LNCAP (cell line): ENCODE data around the gene RUFY1.

Source experiments
- TF ChIP-seq, protein P1 (sequence below): fragments of 450-650 bp; IDR thresholded peaks from 2 replicates; pipeline ENCODE4 v1.5.1; 2017; ENCODE audit warnings: mild to moderate bottlenecking

The RUFY1 gene

DNA sequence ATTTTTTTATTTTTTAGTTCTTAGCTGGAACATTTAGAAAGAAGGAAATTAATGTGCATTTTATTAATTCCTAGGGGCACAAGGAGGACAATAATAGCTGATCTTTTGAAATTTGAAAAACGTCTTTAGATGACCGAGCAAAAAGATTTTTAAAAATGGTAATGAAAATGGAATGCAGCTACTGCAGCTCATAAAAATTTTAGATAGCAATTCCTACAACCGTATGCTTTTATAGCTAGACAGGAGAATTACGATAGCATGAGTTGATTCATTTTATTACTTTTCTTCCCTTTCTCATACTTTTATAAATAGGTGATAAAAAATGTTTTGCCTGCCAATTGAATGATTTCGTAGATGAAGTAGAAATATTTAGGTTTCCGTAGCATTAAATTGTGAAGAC, 13.7 kb upstream of the RUFY1 start:
- TF ChIP-seq, protein P1, sequence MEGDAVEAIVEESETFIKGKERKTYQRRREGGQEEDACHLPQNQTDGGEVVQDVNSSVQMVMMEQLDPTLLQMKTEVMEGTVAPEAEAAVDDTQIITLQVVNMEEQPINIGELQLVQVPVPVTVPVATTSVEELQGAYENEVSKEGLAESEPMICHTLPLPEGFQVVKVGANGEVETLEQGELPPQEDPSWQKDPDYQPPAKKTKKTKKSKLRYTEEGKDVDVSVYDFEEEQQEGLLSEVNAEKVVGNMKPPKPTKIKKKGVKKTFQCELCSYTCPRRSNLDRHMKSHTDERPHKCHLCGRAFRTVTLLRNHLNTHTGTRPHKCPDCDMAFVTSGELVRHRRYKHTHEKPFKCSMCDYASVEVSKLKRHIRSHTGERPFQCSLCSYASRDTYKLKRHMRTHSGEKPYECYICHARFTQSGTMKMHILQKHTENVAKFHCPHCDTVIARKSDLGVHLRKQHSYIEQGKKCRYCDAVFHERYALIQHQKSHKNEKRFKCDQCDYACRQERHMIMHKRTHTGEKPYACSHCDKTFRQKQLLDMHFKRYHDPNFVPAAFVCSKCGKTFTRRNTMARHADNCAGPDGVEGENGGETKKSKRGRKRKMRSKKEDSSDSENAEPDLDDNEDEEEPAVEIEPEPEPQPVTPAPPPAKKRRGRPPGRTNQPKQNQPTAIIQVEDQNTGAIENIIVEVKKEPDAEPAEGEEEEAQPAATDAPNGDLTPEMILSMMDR = no peak

DNA sequence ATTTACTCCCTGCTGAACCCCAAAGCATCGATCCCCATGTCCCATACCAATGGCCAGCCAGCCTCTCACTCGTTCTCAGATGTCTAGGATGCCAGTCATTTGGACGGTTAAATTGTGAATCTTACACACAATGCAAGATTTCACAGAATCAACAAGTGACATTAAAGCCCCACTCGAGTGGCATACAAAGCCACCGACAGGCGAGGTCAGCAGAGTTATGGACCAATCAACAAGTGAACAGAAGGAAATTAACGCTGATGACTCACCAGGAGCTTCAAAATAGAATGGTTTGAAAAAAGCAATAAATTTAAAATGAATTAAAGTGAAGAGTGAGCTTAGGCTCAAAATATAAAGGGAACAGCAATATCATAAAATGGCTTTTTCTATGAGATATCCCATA, 8.2 kb upstream of the RUFY1 start:
- TF ChIP-seq, protein P1 = no peak

DNA sequence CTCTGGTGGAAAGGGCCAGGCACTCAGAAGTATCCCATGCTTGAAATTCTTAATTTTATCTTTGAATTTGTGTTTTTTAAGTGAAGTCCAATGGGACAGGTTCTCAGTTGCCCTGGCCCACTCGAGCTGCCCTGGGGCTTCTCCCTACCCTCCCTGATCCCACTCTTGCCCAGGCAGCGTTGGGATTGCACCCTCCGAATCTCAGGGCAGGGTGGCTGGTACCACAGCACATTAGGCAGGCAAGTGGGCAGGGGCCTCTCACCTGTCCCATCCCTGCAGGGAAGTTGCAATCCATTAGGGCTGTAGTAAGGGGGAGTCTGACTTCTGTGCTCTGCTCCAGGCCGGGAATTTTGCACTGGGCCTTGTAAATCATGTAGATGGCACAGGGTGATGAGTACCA, 2.7 kb downstream of the RUFY1 start:
- TF ChIP-seq, protein P1 = no peak

DNA sequence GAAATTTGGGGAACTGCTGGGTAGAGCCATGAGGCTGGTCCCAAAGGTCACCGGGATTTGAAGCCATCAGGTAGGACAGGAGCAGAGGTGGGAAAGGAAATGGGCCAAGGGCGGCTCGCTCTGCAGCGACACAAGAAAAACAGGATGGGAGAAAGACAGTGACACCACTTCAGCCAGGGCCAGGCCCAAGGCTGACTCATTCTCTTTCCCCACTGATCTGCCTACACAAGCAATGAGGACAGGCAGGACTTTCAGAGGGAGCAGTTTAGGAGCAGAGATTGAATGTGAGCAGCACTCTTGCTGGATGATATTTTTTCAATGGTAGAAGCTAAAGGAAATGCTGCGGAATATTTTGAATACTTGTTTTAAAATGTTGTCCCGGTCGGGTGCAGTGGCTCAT, 3.5 kb downstream of the RUFY1 start:
- TF ChIP-seq, protein P1 = no peak

DNA sequence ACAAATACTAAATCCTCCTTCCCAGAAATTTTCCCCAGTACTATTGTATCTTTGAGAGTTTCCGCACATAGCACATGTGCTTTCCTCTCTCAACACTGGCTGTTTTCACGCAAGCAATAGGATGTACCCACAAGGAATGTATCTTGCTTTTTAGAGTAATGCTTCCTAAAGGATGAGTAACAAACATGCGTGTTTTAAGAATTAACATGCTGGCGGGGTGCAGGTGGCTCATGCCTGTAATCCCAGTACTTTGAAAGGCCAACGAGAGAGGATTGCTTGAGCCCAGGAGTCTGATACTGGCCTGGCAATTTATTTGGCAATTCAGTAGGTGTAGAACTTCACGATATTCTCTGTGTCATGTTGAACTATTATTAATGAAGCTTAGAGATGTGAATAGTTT, 4.6 kb downstream of the RUFY1 start:
- TF ChIP-seq, protein P1 = no peak

DNA sequence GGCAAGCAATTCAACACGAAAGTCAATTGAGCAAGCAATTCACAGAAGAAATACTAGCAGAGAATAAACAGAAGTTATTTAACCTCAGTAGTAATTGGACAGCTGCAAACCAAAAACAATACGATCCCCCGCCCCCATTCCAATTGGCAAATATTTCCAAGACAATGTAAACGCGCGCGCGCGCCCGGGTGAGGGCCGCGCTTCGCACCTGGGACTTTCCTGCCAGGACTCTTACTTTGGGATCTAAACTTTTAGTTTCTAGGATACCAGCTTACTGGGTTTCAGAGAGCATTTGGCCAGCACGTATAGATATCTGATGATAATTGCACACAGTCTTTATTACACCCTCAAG, 8.6 kb downstream of the RUFY1 start:
- TF ChIP-seq, protein P1 = no peak

DNA sequence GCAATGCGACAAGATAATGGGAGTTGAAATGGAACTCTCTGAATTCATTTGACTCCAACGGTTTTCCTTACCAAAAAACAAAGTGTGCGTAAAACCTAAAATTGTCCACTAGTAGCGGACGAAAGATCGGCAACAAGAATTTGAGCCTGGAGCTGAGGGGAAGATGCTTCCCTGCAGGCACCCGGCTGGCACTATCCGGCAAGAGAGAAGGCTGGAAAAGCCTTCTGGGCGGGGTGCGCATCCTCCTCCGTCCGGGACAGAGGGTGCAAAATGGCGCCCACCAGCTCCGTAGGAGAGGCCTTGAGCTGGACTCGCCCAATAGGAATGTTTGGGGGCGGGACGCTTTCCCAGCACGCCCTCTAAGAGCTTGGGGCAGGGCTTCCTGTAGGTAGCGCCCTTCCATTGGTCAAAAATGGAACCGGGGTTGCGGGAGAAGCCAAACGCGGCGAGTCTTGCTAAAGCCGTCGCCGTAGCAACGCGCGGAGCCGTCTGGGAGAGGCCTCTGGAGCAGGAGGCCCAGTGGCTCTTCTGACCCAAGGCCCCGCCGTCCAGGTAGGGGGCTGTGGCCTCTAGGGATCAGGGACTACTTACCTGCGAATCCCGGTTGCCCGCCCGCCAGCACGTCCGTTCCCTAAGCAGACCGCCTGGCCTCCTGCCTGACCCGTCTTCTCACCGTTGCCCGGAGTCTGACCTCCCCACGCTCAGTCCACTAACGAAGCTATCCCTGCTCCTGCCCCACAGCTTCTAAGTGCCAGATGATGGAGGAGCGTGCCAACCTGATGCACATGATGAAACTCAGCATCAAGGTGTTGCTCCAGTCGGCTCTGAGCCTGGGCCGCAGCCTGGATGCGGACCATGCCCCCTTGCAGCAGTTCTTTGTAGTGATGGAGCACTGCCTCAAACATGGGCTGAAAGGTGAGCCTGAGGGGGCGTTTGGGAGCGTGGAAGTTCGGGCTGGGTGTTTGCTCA, 9.2 kb downstream of the RUFY1 start:
- TF ChIP-seq, protein P1 = no peak

DNA sequence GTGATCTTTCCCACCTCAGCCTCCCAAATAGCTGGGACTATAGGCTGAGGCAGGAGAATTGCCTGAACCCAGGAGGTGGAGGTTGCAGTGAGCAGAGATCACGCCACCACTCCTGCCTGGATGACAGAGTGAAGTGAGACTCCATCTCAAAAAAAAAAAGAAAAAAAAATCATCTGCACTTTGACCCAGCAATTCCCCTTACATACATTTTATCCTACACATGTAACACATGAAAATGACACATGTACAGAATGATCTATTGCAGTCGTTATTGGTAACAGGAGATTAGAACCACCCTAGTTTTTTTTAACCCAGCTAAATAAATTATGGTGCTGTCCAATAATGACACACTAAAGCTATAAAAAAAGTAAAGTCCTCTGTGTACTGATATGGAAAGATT, 14.2 kb downstream of the RUFY1 start:
- TF ChIP-seq, protein P1 = no peak
